Right lobe of liver (tissue), 6 donors: ENCODE measurements around the gene CDH26. TPM values are rescaled to one million over a fixed set of nuclear protein-coding genes. Genes with fewer than 3 reads are reported as not detected.

ENCODE experiments used
- ATAC-seq, 4 donors: fragments of 200-7000 bp; cut with Tn5 transposase; one replicate each; pipeline ENCODE4 v1.9.1; 2020; ENCODE audit warnings: mild to moderate bottlenecking in 4 of 4, moderate library complexity in 4 of 4
- DNase-seq, 3 donors: peaks; one replicate each; pipeline ENCODE4 v3.0.0-alpha.2; 2020
- H3K27ac ChIP-seq, 3 donors: fragments of 200-600 bp; one replicate each; pipeline ENCODE4 v1.8.0; 2022
- H3K27me3 ChIP-seq, 2 donors: fragments of 200-600 bp; one replicate each; pipeline ENCODE4 v1.8.0; 2022
- H3K36me3 ChIP-seq, 4 donors: fragments of 200-600 bp; sonication (generic) in 1 of 4; one replicate each; pipeline versions ENCODE4 v1.5.1 to v1.8.0; 2017 to 2022; ENCODE audit warnings: control low read depth in 1 of 4
- H3K4me1 ChIP-seq, 4 donors: fragments of 200-600 bp; sonication (generic) in 1 of 4; one replicate each; pipeline versions ENCODE4 v1.5.1 to v1.8.0; 2017 to 2022; ENCODE audit warnings: control low read depth in 1 of 4
- H3K4me3 ChIP-seq, 3 donors: fragments of 200-600 bp; one replicate each; pipeline ENCODE4 v1.8.0; 2022
- H3K9me3 ChIP-seq, 4 donors: fragments of 200-600 bp; sonication (generic) in 1 of 4; one replicate each; pipeline versions ENCODE4 v1.5.1 to v1.8.0; 2017 to 2022; ENCODE audit warnings: control low read depth in 1 of 4
- POLR2A ChIP-seq: fragments of 450-650 bp; IDR thresholded peaks from one replicate; pipeline ENCODE4 v1.6.1; 2017; ENCODE audit warnings: antibody characterized with exemption, mild to moderate bottlenecking
- WGBS: methylation state at CpG from one replicate; pipeline ENCODE4 v1.1.6; 2018; ENCODE audit warnings: low coverage, low lambda C conversion rate; ENCODE audit not compliant: insufficient coverage; ENCODE audit errors: missing lambda C conversion rate; 5-methylcytosine and 5-hydroxymethylcytosine counted together
- intact Hi-C, 2 donors: fragments of 100-400 bp; cut with DNase I; formaldehyde crosslinking; loops; one replicate each; pipeline versions ENCODE4 v1.11.2 to v1.14.1; 2022
- total RNA-seq, 6 experiments: library from RNA; depleted of rRNA in 2 of 6; stranded (reverse); fragments of >200 nt in 2 of 6; fragmentation: NEBNext Ultra II Directional in 3 of 6; extraction: Animal tissue kit (Norgen Biotek cat#: 25700) in 3 of 6; gene quantifications; one replicate each; pipeline versions ENCODE4 v1.1.0 to v1.2.4, GENCODE V29; 2016 to 2023
- TF ChIP-seq, protein P1 (sequence below), 4 donors: fragments of 200-600 bp in 3 of 4; fragments of 450-650 bp in 1 of 4; IDR thresholded peaks; one replicate each; pipeline versions ENCODE4 v1.5.1 to v1.8.0; 2016 to 2022; ENCODE audit warnings: antibody characterized with exemption in 4 of 4, mild to moderate bottlenecking in 2 of 4
- donor health status: DM: no; HTN: yes; CAD: no.
- donor health status: DM: no; HTN: no; CAD: no.
- donor health status: DM: no; HTN: no; CAD: no.
- donor health status: DM: no; HTN: yes; CAD: no.
- donor health status: DM: no; HTN: yes; CAD: no.

Gene CDH26
- total RNA-seq, 6 experiments from 2014 or later, result 0.07 to 0.25 (median 0.12) TPM; not detected in 1

DNA sequence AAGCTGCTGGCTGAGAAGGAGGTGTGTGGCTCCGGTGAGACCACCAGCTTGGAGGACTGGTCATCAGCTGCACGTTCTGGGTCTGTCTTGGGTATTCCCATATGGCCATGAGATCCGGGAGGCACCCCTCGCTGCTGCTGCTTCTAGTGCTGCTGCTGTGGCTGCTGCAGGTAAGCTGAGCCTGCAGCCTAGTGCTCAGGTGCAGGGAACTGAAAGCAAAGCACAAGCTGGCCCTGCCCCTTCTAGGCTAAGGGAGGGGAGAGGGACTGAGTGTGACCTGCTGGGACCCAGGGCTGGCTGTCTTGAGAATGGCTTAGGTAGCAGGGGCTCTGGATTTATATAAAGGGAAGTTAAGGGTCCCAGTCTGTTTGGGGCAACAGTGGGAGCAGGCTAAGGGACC lies 403 bp downstream of the CDH26 start:
- no peak for TF ChIP-seq POLR2A
- TF ChIP-seq, protein P1, sequence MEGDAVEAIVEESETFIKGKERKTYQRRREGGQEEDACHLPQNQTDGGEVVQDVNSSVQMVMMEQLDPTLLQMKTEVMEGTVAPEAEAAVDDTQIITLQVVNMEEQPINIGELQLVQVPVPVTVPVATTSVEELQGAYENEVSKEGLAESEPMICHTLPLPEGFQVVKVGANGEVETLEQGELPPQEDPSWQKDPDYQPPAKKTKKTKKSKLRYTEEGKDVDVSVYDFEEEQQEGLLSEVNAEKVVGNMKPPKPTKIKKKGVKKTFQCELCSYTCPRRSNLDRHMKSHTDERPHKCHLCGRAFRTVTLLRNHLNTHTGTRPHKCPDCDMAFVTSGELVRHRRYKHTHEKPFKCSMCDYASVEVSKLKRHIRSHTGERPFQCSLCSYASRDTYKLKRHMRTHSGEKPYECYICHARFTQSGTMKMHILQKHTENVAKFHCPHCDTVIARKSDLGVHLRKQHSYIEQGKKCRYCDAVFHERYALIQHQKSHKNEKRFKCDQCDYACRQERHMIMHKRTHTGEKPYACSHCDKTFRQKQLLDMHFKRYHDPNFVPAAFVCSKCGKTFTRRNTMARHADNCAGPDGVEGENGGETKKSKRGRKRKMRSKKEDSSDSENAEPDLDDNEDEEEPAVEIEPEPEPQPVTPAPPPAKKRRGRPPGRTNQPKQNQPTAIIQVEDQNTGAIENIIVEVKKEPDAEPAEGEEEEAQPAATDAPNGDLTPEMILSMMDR (IDR thresholded peaks at IDR 0.05), result no peak
- Histone ChIP-seq H3K4me3 (no peak overlapping the region), H3K27me3 (peaks cover 0 to 7% of the 10 kb centered on the region in 2 donors), H3K9me3 (no peaks in the 10 kb centered on the region), H3K36me3 (no peaks in the 10 kb centered on the region), H3K4me1 (no peaks in the 10 kb centered on the region), H3K27ac (no peak overlapping the region)
- DNase-seq (no peak), ATAC-seq (no peak)
- WGBS, result 80% methylated on average over 1 of the region's 4 CpGs
- intact Hi-C loops, result no loop called here

DNA sequence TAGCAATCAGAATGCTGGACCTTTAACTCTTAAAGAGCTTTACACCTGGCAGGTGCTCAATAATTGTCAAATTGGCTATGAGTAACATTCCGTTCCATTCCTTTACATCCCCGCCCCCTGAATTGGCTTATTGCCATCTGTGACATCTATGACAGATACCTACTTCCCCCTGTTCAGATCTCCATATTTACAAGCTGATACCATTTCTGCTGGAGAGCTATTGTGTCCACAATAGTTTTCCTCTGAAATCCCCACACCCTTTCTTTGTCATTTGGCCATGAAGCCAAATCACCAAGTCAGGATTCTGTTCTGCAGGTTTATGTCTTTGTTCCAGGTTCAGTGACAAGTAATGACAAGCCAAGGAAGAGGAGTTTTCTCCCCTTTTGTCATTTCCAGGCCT lies 3.2 kb downstream of the CDH26 start:
- Histone ChIP-seq H3K4me1 (no peaks in the 10 kb centered on the region), H3K27ac (no peak overlapping the region), H3K9me3 (no peaks in the 10 kb centered on the region), H3K36me3 (no peaks in the 10 kb centered on the region), H3K27me3 (peaks cover 0 to 6% of the 10 kb centered on the region in 2 donors), H3K4me3 (no peak overlapping the region)
- DNase-seq (no peak), ATAC-seq (no peak)
- 65% methylated on average over 2 of the region's 2 CpGs for WGBS
- TF ChIP-seq, protein P1 (IDR thresholded peaks at IDR 0.05), result no peak
- TF ChIP-seq POLR2A, result no peak
- intact Hi-C loops, result no loop called here

DNA sequence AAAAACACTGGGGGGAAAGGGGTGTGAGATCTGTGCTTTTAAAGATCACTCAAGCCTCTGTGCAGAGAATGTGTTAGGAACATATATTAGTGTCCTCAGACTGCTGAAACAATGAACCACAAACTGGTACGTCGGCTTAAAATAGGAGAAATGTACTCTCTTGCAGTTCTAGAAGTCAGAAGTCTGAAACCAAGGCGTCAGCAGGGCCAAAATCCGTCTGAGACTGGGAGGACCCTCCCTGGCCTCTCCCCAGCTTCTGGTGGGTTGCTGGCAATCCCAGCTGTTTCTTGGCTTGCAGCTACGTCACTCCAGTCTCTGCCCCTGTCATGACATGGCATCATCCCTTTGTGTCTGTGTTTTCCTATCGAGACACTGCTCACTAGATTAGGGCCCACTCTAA lies 3.9 kb downstream of the CDH26 start:
- no peaks in the 10 kb centered on the region for H3K9me3 ChIP-seq
- H3K36me3 ChIP-seq, result no peaks in the 10 kb centered on the region
- DNase-seq, result no peak
- no peak overlapping the region for H3K27ac ChIP-seq
- H3K4me3 ChIP-seq, result no peak overlapping the region
- no peaks in the 10 kb centered on the region for H3K4me1 ChIP-seq
- WGBS, result 95% methylated on average over 3 of the region's 6 CpGs
- H3K27me3 ChIP-seq, result no peaks in the 10 kb centered on the region
- intact Hi-C loops, result no loop called here
- TF ChIP-seq POLR2A, result no peak
- TF ChIP-seq, protein P1 (IDR thresholded peaks at IDR 0.05), result no peak
- ATAC-seq, result no peak

DNA sequence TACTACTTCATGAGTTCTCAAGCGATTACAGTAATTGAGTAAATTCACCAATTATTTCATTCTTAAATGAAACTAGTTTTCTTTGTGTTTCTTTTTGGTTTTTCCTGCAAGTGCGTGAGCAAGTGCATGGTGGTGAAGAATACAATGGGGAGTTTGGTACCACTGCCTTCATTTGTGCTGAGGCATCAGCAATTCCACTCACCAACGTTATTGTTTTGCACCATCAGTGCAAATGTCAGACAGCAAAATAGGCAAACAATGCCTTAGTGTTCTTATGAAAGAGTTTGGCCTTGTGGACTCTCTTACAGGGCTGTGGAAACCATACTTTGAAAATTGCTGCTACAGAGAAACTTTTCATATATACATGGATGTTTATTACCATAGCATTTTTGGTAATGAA lies 8.2 kb downstream of the CDH26 start:
- Histone ChIP-seq H3K27ac (no peak overlapping the region), H3K36me3 (no peaks in the 10 kb centered on the region), H3K4me3 (no peak overlapping the region), H3K9me3 (no peaks in the 10 kb centered on the region), H3K27me3 (peaks cover 0 to 3% of the 10 kb centered on the region in 2 donors), H3K4me1 (peaks cover 0 to under 1% (median 0%) of the 10 kb centered on the region in 4 donors)
- DNase-seq, result no peak
- TF ChIP-seq POLR2A, result no peak
- TF ChIP-seq, protein P1 (IDR thresholded peaks at IDR 0.05), result no peak
- intact Hi-C loops, result no loop called here
- WGBS, result 74% methylated on average over 3 of the region's 3 CpGs
- ATAC-seq, result no peak

DNA sequence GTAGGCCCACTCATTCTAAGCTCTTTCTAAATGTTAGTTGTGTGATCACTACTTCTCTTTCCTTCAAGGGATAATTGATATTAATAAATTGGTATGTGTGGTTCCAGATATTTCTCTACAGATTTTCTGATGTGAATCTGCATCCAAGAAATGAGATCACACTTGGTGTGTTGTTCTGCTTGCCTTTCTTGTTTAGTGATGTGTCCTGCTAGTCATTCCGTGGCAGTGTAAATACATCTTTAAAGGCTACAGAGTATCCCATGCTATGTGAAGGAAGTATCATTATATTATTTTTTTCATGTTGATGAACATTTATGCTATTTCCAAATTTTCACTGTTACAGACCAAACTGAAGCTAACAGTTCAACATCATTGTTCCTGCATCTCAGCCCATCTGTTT lies 13.2 kb downstream of the CDH26 start:
- intact Hi-C loops, result no loop called here
- no peak for DNase-seq
- peaks cover 0 to 3% of the 10 kb centered on the region in 2 donors for H3K27me3 ChIP-seq
- no peak overlapping the region for H3K27ac ChIP-seq
- no peaks in the 10 kb centered on the region for H3K9me3 ChIP-seq
- no peaks in the 10 kb centered on the region for H3K36me3 ChIP-seq
- TF ChIP-seq, protein P1 (IDR thresholded peaks at IDR 0.05), result no peak
- no peak for TF ChIP-seq POLR2A
- peaks cover 0 to 13% (median 0%) of the 10 kb centered on the region in 4 donors for H3K4me1 ChIP-seq
- no peak overlapping the region for H3K4me3 ChIP-seq
- 100% methylated on average over 1 of the region's 1 CpG for WGBS
- ATAC-seq, result no peak
